ENCODE measurements around the gene CDK5RAP2. TPM values are rescaled to one million over a fixed set of nuclear protein-coding genes. Genes with fewer than 3 reads are reported as not detected.
"Not testable (repeated sequence)": the region's sequence is repeated elsewhere in the genome, so short reads cannot be mapped to it uniquely, and the experiment has no call there.

The CDK5RAP2 gene
- total RNA-seq, 2 experiments from 2014 or later: 51.7 to 55.9 TPM

DNA sequence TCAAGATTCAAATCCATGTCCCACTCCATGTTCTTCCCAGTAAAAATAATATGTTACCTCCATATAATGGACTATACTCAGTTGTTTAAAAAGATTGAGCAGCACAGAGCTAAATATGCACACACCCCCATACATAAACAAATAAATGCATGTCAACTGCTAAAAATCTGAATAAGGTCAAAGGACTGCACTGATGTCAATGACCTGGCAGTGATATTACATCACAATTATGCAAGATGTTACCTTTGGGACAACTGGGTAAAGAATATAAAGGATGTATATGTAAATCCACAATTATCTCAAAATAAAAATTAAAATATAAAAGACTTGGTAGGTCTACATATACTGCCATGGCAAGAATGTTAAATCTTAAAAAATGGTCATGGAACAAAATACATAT, 57.9 kb downstream of the CDK5RAP2 start:
- H3K27ac Mint-ChIP-seq: no peak overlapping the region
- no peaks in the 10 kb centered on the region for H3K27me3 Mint-ChIP-seq
- H3K4me3 Mint-ChIP-seq: no peak overlapping the region
- peaks cover 58% of the 10 kb centered on the region for H3K36me3 Mint-ChIP-seq
- H3K9me3 Mint-ChIP-seq: no peaks in the 10 kb centered on the region
- no peak for DNase-seq
- no peaks in the 10 kb centered on the region for H3K4me1 Mint-ChIP-seq

GRCh38 chr9:120521101-120521500, 58.9 kb downstream of the CDK5RAP2 start:
- Mint-ChIP-seq H3K27me3 (no peaks in the 10 kb centered on the region), H3K4me3 (no peak overlapping the region), H3K36me3 (peaks cover 54% of the 10 kb centered on the region), H3K9me3 (peaks cover 1% of the 10 kb centered on the region), H3K4me1 (no peaks in the 10 kb centered on the region), H3K27ac (no peak overlapping the region)
- no peak for DNase-seq

DNA sequence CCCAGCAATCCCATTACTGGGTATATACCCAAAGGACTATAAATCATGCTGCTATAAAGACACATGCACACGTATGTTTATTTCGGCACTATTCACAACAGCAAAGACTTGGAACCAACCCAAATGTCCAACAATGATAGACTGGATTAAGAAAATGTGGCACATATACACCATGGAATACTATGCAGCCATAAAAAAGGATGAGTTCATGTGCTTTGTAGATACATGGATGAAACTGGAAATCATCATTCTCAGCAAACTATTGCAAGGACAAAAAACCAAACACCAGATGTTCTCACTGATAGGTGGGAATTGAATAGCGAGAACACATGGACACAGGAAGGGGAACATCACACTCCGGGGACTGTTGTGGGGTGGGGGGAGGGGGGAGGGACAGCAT, 64.0 kb downstream of the CDK5RAP2 start:
- not testable (repeated sequence) for H3K27ac Mint-ChIP-seq, H3K9me3 Mint-ChIP-seq, H3K4me1 Mint-ChIP-seq, DNase-seq, H3K4me3 Mint-ChIP-seq, H3K27me3 Mint-ChIP-seq
- H3K36me3 Mint-ChIP-seq: peaks cover 75% of the 10 kb centered on the region

DNA sequence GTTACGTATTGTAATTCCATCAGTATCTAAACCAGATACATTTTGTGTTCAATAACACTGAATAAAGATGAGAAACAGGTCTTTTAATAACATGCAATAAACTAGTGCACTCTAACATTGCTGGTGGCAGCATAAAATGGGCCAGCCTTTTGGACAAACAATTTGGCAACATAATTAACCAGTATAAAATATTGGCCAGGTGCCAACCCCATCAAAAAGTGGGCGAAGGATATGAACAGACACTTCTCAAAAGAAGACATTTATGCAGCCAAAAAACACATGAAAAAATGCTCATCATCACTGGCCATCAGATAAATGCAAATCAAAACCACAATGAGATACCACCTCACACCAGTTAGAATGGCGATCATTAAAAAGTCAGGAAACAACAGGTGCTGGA, 64.5 kb downstream of the CDK5RAP2 start:
- H3K9me3 Mint-ChIP-seq, H3K27me3 Mint-ChIP-seq, H3K4me1 Mint-ChIP-seq, H3K27ac Mint-ChIP-seq, DNase-seq, H3K4me3 Mint-ChIP-seq: not testable (repeated sequence)
- peaks cover 78% of the 10 kb centered on the region for H3K36me3 Mint-ChIP-seq

DNA sequence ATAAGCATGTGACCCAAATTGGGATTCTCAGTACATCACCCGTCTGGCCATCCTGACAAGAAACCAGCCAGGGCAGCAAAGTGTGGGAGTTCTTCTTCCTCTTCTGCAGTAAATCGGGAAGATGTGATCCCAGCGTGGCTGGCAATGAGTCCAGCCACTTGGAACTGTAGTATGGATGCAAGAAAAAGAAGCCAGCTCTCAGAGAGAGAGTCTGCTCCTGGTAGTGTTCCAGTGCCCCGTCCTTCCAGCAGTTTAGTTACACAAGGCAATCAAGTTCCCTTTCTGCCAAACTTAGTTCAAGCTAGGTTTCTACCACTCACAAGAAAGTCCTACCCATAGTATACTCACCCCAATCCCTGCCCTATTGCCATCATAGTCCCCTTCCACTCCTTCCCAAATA, 65.6 kb downstream of the CDK5RAP2 start:
- no peak for DNase-seq
- Mint-ChIP-seq H3K4me1 (no peaks in the 10 kb centered on the region), H3K27ac (no peak overlapping the region), H3K4me3 (no peak overlapping the region), H3K9me3 (peaks cover 7% of the 10 kb centered on the region), H3K27me3 (no peaks in the 10 kb centered on the region), H3K36me3 (peaks cover 82% of the 10 kb centered on the region)

GRCh38 chr9:120513825-120514396, 66.1 kb downstream of the CDK5RAP2 start:
- peaks cover 85% of the 10 kb centered on the region for H3K36me3 Mint-ChIP-seq
- no peaks in the 10 kb centered on the region for H3K27me3 Mint-ChIP-seq
- DNase-seq: no peak
- H3K9me3 Mint-ChIP-seq: peaks cover 7% of the 10 kb centered on the region
- H3K4me3 Mint-ChIP-seq: no peak overlapping the region
- no peaks in the 10 kb centered on the region for H3K4me1 Mint-ChIP-seq
- no peak overlapping the region for H3K27ac Mint-ChIP-seq

DNA sequence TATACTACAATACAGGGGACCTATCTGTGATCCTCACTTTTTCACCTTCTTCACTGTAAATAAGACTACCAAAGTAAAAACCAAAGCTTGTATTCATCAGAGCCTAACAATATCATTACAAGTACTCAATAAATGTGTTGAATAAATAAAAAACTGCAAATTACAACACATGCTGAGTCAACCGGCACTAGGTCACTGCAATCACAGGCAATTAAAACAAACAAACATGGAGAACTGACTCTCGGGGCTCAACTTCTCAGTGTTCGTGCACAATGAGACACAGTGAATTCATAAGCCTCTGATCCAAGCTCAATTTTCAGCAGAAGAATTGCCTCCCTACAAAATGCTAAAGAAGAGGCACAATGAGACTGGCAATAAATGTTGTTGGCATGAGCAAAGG, 69.2 kb downstream of the CDK5RAP2 start:
- no peak for DNase-seq
- H3K27me3 Mint-ChIP-seq: no peaks in the 10 kb centered on the region
- peaks cover 86% of the 10 kb centered on the region for H3K36me3 Mint-ChIP-seq
- peaks cover 15% of the 10 kb centered on the region for H3K9me3 Mint-ChIP-seq
- no peak overlapping the region for H3K4me3 Mint-ChIP-seq
- no peak overlapping the region for H3K27ac Mint-ChIP-seq
- H3K4me1 Mint-ChIP-seq: no peaks in the 10 kb centered on the region

- Mint-ChIP-seq H3K4me3 (no peak overlapping the region), H3K9me3 (peaks cover 15% of the 10 kb centered on the region), H3K36me3 (peaks cover 77% of the 10 kb centered on the region), H3K4me1 (peaks cover 3% of the 10 kb centered on the region), H3K27ac (no peak overlapping the region), H3K27me3 (no peaks in the 10 kb centered on the region)
- no peak for DNase-seq
Measured at GRCh38 chr9:120507936-120508510, 71.9 kb downstream of the CDK5RAP2 start.

DNA sequence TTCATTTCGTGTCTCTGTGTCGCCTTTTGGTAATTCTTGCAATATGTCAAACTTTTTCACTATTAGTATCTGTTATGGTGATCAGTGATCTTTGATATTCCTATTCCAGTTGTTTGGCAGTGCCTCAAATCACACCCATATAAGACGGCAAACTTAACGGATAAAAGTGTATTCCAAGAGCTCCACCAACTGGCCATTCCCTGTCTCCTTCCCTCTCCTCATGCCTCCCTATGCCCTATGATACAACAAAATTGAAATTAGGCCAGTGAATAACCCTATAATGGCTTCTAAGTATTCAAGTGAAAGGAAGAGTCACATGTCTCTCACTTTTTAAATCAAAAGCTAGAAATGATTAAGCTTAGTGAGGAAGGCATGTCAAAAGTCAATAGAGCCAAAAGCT, 74.8 kb downstream of the CDK5RAP2 start:
- no peaks in the 10 kb centered on the region for H3K27me3 Mint-ChIP-seq
- no peak overlapping the region for H3K27ac Mint-ChIP-seq
- peaks cover 3% of the 10 kb centered on the region for H3K4me1 Mint-ChIP-seq
- peaks cover 59% of the 10 kb centered on the region for H3K36me3 Mint-ChIP-seq
- DNase-seq: no peak
- H3K4me3 Mint-ChIP-seq: no peak overlapping the region
- peaks cover 11% of the 10 kb centered on the region for H3K9me3 Mint-ChIP-seq

DNA sequence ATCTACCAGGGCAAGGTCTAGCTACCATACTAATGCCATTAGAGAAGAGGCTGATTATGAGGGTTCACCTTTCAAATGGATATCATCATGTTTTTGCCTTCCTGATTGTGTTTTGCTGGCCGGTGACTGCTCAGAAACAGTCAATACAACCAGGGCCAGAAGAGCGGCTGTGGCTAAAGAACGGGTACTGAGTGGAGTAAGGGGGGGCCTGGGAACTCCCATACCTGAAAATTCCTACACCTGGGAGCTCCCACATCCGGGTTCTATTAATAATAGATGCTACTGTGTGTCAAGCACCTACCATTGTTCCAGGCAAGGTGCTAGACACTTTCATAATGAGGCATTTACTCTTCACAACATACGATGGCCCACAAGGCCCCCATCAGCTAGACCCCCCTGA, 79.2 kb downstream of the CDK5RAP2 start:
- no peaks in the 10 kb centered on the region for H3K27me3 Mint-ChIP-seq
- H3K9me3 Mint-ChIP-seq: no peaks in the 10 kb centered on the region
- peaks cover 30% of the 10 kb centered on the region for H3K36me3 Mint-ChIP-seq
- no peak for DNase-seq
- peaks cover 3% of the 10 kb centered on the region for H3K4me1 Mint-ChIP-seq
- no peak overlapping the region for H3K4me3 Mint-ChIP-seq
- H3K27ac Mint-ChIP-seq: no peak overlapping the region

- not testable (repeated sequence) for H3K4me3 Mint-ChIP-seq, H3K9me3 Mint-ChIP-seq, H3K27me3 Mint-ChIP-seq, H3K4me1 Mint-ChIP-seq, H3K27ac Mint-ChIP-seq, DNase-seq
- H3K36me3 Mint-ChIP-seq: peaks cover 24% of the 10 kb centered on the region
Measured at GRCh38 chr9:120497865-120498264, 82.1 kb downstream of the CDK5RAP2 start.

DNA sequence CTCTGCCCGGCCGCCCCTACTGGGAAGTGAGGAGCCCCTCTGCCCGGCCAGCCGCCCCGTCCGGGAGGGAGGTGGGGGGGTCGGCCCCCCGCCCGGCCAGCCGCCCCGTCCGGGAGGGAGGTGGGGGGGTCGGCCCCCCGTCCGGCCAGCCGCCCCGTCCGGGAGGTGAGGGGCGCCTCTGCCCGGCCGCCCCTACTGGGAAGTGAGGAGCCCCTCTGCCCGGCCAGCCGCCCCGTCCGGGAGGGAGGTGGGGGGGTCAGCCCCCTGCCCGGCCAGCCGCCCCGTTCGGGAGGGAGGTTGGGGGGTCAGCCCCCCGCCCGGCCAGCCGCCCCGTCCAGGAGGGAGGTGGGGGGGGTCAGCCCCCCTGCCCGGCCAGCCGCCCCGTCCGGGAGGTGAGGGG, 83.5 kb downstream of the CDK5RAP2 start:
- not testable (repeated sequence) for H3K4me3 Mint-ChIP-seq, H3K27ac Mint-ChIP-seq
- peaks cover 17% of the 10 kb centered on the region for H3K36me3 Mint-ChIP-seq

GRCh38 chr9:120490888-120491595, 88.9 kb downstream of the CDK5RAP2 start:
- Mint-ChIP-seq H3K27me3 (no peaks in the 10 kb centered on the region), H3K9me3 (peaks cover 1% of the 10 kb centered on the region), H3K4me3 (no peak overlapping the region), H3K27ac (no peak overlapping the region), H3K36me3 (peaks cover 20% of the 10 kb centered on the region), H3K4me1 (no peaks in the 10 kb centered on the region)
- no peak for DNase-seq

More for the DNA sequence above, 83.5 kb downstream of the CDK5RAP2 start:
- H3K27me3 Mint-ChIP-seq, H3K4me1 Mint-ChIP-seq, H3K9me3 Mint-ChIP-seq, DNase-seq: not testable (repeated sequence)

- H3K27ac Mint-ChIP-seq: no peak overlapping the region
- H3K36me3 Mint-ChIP-seq: peaks cover 27% of the 10 kb centered on the region
- DNase-seq: no peak
- H3K4me3 Mint-ChIP-seq: no peak overlapping the region
- H3K4me1 Mint-ChIP-seq: no peaks in the 10 kb centered on the region
- no peaks in the 10 kb centered on the region for H3K27me3 Mint-ChIP-seq
- H3K9me3 Mint-ChIP-seq: no peaks in the 10 kb centered on the region
Measured at GRCh38 chr9:120486835-120487234, 93.1 kb downstream of the CDK5RAP2 start.

DNA sequence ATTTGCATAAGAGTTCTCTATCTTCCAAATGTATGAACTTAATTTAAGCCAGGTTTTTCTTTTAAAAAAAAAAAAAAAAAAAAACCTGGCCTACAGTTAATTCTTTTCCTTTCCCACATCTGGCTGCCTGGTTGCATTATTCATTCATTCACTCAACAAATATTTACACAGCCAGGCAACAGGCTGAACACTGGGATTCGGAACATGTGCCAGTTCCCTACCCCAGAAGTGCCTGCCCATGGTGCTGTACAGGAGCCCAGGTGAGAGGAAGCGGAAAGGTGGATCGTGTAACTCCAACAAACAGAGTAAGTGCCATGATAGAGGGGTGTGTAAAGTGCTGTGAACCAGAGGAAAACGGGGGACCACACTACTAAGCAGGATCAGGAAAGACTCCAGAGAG, 93.6 kb downstream of the CDK5RAP2 start:
- DNase-seq: no peak
- no peak overlapping the region for H3K27ac Mint-ChIP-seq
- no peaks in the 10 kb centered on the region for H3K27me3 Mint-ChIP-seq
- H3K4me1 Mint-ChIP-seq: no peaks in the 10 kb centered on the region
- no peak overlapping the region for H3K4me3 Mint-ChIP-seq
- H3K9me3 Mint-ChIP-seq: no peaks in the 10 kb centered on the region
- peaks cover 27% of the 10 kb centered on the region for H3K36me3 Mint-ChIP-seq

DNA sequence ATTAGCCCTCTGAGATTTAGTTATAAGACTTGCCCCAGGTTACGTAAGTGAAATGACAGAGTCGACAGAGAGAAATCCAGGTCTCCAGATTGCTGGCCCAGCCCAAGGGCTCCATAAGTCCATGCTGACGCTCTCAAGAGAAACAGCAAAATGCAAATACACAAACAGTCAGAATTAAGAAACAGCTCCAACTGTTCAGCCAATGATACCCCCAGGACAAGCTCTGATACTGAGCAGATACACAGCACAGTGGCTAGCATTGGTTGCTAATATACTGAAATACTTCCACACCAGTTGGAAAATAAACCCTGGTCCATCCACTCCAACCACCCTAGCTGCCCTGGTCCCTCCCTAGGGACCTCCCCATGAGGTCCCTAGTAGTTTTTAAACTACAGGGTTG, 94.2 kb downstream of the CDK5RAP2 start:
- H3K27me3 Mint-ChIP-seq: no peaks in the 10 kb centered on the region
- H3K36me3 Mint-ChIP-seq: peaks cover 25% of the 10 kb centered on the region
- H3K27ac Mint-ChIP-seq: no peak overlapping the region
- H3K4me3 Mint-ChIP-seq: no peak overlapping the region
- no peaks in the 10 kb centered on the region for H3K4me1 Mint-ChIP-seq
- DNase-seq: no peak
- no peaks in the 10 kb centered on the region for H3K9me3 Mint-ChIP-seq
